Stomach (tissue), 4 donors: ENCODE measurements around the gene PEX12.

ENCODE experiments used
- CTCF ChIP-seq, 7 experiments: fragments of 450-650 bp in 4 of 7; fragments of 200-600 bp in 3 of 7; sonication (generic) in 3 of 7; IDR thresholded peaks; one replicate each; pipeline ENCODE4 v1.5.1; 2016 to 2019; ENCODE audit warnings: antibody characterized with exemption in 7 of 7, control low read depth in 2 of 7, mild to moderate bottlenecking in 1 of 7
- POLR2A ChIP-seq, 4 donors: fragments of 450-650 bp; IDR thresholded peaks; one replicate each; pipeline ENCODE4 v1.6.1; 2016; ENCODE audit warnings: antibody characterized with exemption in 4 of 4, control low read depth in 2 of 4, mild to moderate bottlenecking in 1 of 4, moderate library complexity in 1 of 4

DNA sequence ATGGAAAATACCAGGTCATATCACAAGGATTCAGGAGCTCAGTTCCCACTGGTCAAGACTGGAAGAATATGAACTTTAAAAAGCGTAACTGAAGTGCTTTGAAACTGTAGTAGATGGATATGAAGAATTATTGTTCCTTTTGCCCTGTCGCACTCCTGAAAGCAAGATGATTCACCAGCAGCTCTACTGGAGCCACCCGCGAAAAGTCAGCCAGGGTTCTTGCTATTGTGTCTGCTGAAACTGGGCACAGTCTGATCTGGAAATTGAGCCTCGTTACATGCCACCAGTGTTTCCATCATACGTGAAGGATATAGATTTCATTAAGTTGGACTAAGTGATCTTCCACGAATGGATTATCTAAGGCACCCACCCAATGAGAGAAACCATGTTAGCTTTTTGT, 25.3 kb upstream of the PEX12 start:
- no peak for TF ChIP-seq CTCF (IDR thresholded peaks at IDR 0.05)
- no peak for TF ChIP-seq POLR2A (IDR thresholded peaks at IDR 0.05)
